H9 (cell line): ENCODE results near the gene RAB43. TPM values are rescaled to one million over a fixed set of nuclear protein-coding genes. Genes with fewer than 3 reads are reported as not detected.

Experiments
- DNase-seq: peaks from one replicate; pipeline ENCODE4 v3.0.0-alpha.2; 2017
- H2AFZ ChIP-seq: one replicate; pipeline ENCODE4 v1.6.1; 2013; ENCODE audit warnings: mild to moderate bottlenecking, low read length, control low read depth, moderate library complexity
- H2AK5ac ChIP-seq: 2 replicates; pipeline ENCODE4 v1.6.1; 2013; ENCODE audit warnings: low read length, control low read depth, mixed read lengths; ENCODE audit not compliant: insufficient read length
- H2BK120ac ChIP-seq: one replicate; pipeline ENCODE4 v1.6.1; 2013; ENCODE audit warnings: low read depth, mild to moderate bottlenecking, low read length, control low read depth, inconsistent platforms; ENCODE audit not compliant: poor library complexity, severe bottlenecking
- H2BK12ac ChIP-seq: 2 replicates; pipeline ENCODE4 v1.6.1; 2013; ENCODE audit warnings: low read length, control low read depth, mixed read lengths, low read depth; ENCODE audit not compliant: insufficient read length
- H2BK15ac ChIP-seq: 2 replicates; pipeline ENCODE4 v1.6.1; 2013; ENCODE audit warnings: low read depth, low read length, control low read depth
- H2BK20ac ChIP-seq: one replicate; pipeline ENCODE4 v1.6.1; 2013; ENCODE audit warnings: low read depth, mild to moderate bottlenecking, low read length, control low read depth, inconsistent platforms; ENCODE audit not compliant: poor library complexity, severe bottlenecking
- H2BK5ac ChIP-seq: 2 replicates; pipeline ENCODE4 v1.6.1; 2013; ENCODE audit warnings: low read length, control low read depth, mixed read lengths; ENCODE audit not compliant: insufficient read length
- H3K14ac ChIP-seq: 2 replicates; pipeline ENCODE4 v1.6.1; 2013; ENCODE audit warnings: low read length, control low read depth; ENCODE audit not compliant: insufficient read depth
- H3K18ac ChIP-seq: 2 replicates; pipeline ENCODE4 v1.6.1; 2013; ENCODE audit warnings: low read depth, mild to moderate bottlenecking, mixed read lengths, low read length, control low read depth; ENCODE audit not compliant: insufficient read length
- H3K23ac ChIP-seq: 2 replicates; pipeline ENCODE4 v1.6.1; 2013; ENCODE audit warnings: low read length, control low read depth, mixed read lengths, low read depth; ENCODE audit not compliant: insufficient read length
- H3K23me2 ChIP-seq: 2 replicates; pipeline ENCODE4 v1.6.1; 2013; ENCODE audit warnings: low read depth, mild to moderate bottlenecking, mixed read lengths, low read length, control low read depth; ENCODE audit not compliant: insufficient read length, poor library complexity, severe bottlenecking
- H3K27ac ChIP-seq: 2 replicates; pipeline ENCODE4 v1.5.1; 2013; ENCODE audit warnings: low read length, control low read depth, mixed read lengths, low read depth; ENCODE audit not compliant: insufficient read length
- H3K27me3 ChIP-seq: 2 replicates; pipeline ENCODE4 v1.6.1; 2013; ENCODE audit warnings: low read length, control low read depth, inconsistent platforms; ENCODE audit not compliant: insufficient read depth
- H3K4ac ChIP-seq: 2 replicates; pipeline ENCODE4 v1.6.1; 2013; ENCODE audit warnings: low read depth, mild to moderate bottlenecking, control low read depth, inconsistent platforms, low read length, moderate library complexity
- H3K4me1 ChIP-seq: 2 replicates; pipeline ENCODE4 v1.6.1; 2013; ENCODE audit warnings: low read length, control low read depth, inconsistent platforms; ENCODE audit not compliant: insufficient read depth
- H3K4me2 ChIP-seq: 2 replicates; pipeline ENCODE4 v1.6.1; 2013; ENCODE audit warnings: low read length, control low read depth, mixed read lengths; ENCODE audit not compliant: insufficient read length, insufficient read depth
- H3K56ac ChIP-seq: 2 replicates; pipeline ENCODE4 v1.6.1; 2013; ENCODE audit warnings: low read depth, mild to moderate bottlenecking, mixed read lengths, low read length, control low read depth; ENCODE audit not compliant: insufficient read length
- H3K79me1 ChIP-seq: 2 replicates; pipeline ENCODE4 v1.6.1; 2013; ENCODE audit warnings: low read depth, mild to moderate bottlenecking, moderate library complexity, low read length, control low read depth, inconsistent platforms; ENCODE audit not compliant: insufficient read depth, poor library complexity, severe bottlenecking
- H3K79me2 ChIP-seq: 2 replicates; pipeline ENCODE4 v1.6.1; 2013; ENCODE audit warnings: low read length, control low read depth, inconsistent platforms; ENCODE audit not compliant: insufficient read depth
- H3K9ac ChIP-seq: 2 replicates; pipeline ENCODE4 v1.6.1; 2013; ENCODE audit warnings: low read length, control low read depth, mixed read lengths; ENCODE audit not compliant: insufficient read length; ENCODE audit errors: extremely low read depth
- H3K9me3 ChIP-seq: one replicate; pipeline ENCODE4 v1.6.1; 2013; ENCODE audit warnings: low read depth, low read length, inconsistent platforms; ENCODE audit not compliant: control insufficient read depth
- H3T11ph ChIP-seq: one replicate; pipeline ENCODE4 v1.6.1; 2013; ENCODE audit warnings: mild to moderate bottlenecking, low read length, control low read depth, inconsistent platforms
- H4K20me1 ChIP-seq: one replicate; pipeline ENCODE4 v1.6.1; 2013; ENCODE audit not compliant: control insufficient read depth, insufficient read length, insufficient read depth
- H4K5ac ChIP-seq: 2 replicates; pipeline ENCODE4 v1.6.1; 2013; ENCODE audit warnings: low read depth, mild to moderate bottlenecking, mixed read lengths, low read length, control low read depth; ENCODE audit not compliant: insufficient read length
- H4K8ac ChIP-seq: replicated peaks from 2 replicates; pipeline ENCODE4 v1.6.1; 2013; ENCODE audit warnings: low read length, control low read depth, mixed read lengths, low read depth; ENCODE audit not compliant: insufficient read length
- H4K91ac ChIP-seq: 2 replicates; pipeline ENCODE4 v1.6.1; 2013; ENCODE audit warnings: low read depth, mild to moderate bottlenecking, moderate library complexity, mixed read lengths, low read length, control low read depth; ENCODE audit not compliant: insufficient read length
- H3K27ac Mint-ChIP-seq, 3 experiments: 2 replicates in 2 of 3; 3 replicates in 1 of 3; pipeline ENCODE4 v1.8.0; 2020 to 2021; ENCODE audit warnings: mixed read lengths in 3 of 3, mild to moderate bottlenecking in 1 of 3, moderate library complexity in 1 of 3
- H3K27me3 Mint-ChIP-seq: 2 replicates; pipeline ENCODE4 v1.8.0; 2021; ENCODE audit warnings: low read depth, mild to moderate bottlenecking, moderate library complexity, mixed read lengths
- H3K36me3 Mint-ChIP-seq, 3 experiments: 2 replicates in 2 of 3; 3 replicates in 1 of 3; pipeline ENCODE4 v1.8.0; 2020 to 2021; ENCODE audit warnings: low read depth in 3 of 3, mixed read lengths in 3 of 3; ENCODE audit not compliant: insufficient read depth in 1 of 3
- H3K4me1 Mint-ChIP-seq, 2 experiments: 2 replicates each; pipeline ENCODE4 v1.8.0; 2020; ENCODE audit warnings: mixed read lengths in 2 of 2
- H3K4me3 Mint-ChIP-seq, 2 experiments: 2 replicates in 1 of 2; 3 replicates in 1 of 2; pipeline ENCODE4 v1.8.0; 2020 to 2021; ENCODE audit warnings: mild to moderate bottlenecking in 2 of 2, mixed read lengths in 2 of 2, moderate library complexity in 1 of 2
- H3K9me3 Mint-ChIP-seq, 2 experiments: 2 replicates in 1 of 2; 3 replicates in 1 of 2; pipeline ENCODE4 v1.8.0; 2020; ENCODE audit warnings: mild to moderate bottlenecking in 2 of 2, mixed read lengths in 2 of 2, moderate library complexity in 1 of 2
- CTCF ChIP-seq: fragments of 200-600 bp; sonication (generic); conservative IDR thresholded peaks from 3 replicates; pipeline ENCODE4 v1.8.0; 2021; ENCODE audit warnings: antibody characterized with exemption, mild to moderate bottlenecking
- WGBS: extraction: QIAGEN DNeasy Blood & Tissue Kit; methylation state at CpG from one replicate; pipeline ENCODE4 v1.1.7; 2013; ENCODE audit warnings: missing lambda C conversion rate, low lambda C conversion rate, mixed read lengths; ENCODE audit not compliant: insufficient read length; ENCODE audit errors: extremely low coverage; 5-methylcytosine and 5-hydroxymethylcytosine counted together
- total RNA-seq: library from RNA; stranded (reverse); gene quantifications from 2 replicates; pipeline ENCODE4 v1.2.1, GENCODE V29; 2021

The RAB43 gene
- total RNA-seq, 1 experiment from 2014 or later: 13.6 TPM

- Histone ChIP-seq H2BK120ac (no peak overlapping the region), H2AK5ac (no peak overlapping the region), H3K23ac (no peak overlapping the region), H3K4ac (no peak overlapping the region), H3K27me3 (no peaks in the 10 kb centered on the region), H3K79me2 (no peaks in the 10 kb centered on the region; the same call in 1 of the 2 replicates), H2BK5ac (no peak overlapping the region), H3K56ac (no peak overlapping the region), H2AFZ (no peak overlapping the region), H3K9me3 (no peaks in the 10 kb centered on the region), H4K5ac (no peak overlapping the region), H2BK12ac (no peak overlapping the region), H3K4me1 (no peaks in the 10 kb centered on the region; the same call in 1 of the 2 replicates), H3K18ac (no peak overlapping the region), H3K14ac (no peak overlapping the region), H3K4me2 (peak overlapping the region; percentile 72), H4K91ac (no peak overlapping the region), H2BK20ac (no peak overlapping the region), H4K8ac (no peak overlapping the region), H3K9ac (peak overlapping the region; percentile 86), H2BK15ac (no peak overlapping the region), H3K23me2 (peaks cover 3% of the 10 kb centered on the region), H3K27ac (peak overlapping the region; percentile 95), H3T11ph (no peak overlapping the region), H3K79me1 (no peaks in the 10 kb centered on the region), H4K20me1 (no peaks in the 10 kb centered on the region)
- no CpG with 5 or more reads among the region's 12 CpGs for WGBS
- no peaks in the 10 kb centered on the region for H3K9me3 Mint-ChIP-seq
- peaks cover 6 to 26% (median 21%) of the 10 kb centered on the region in 3 experiments; a peak in 6 of 7 replicates for H3K36me3 Mint-ChIP-seq
- peak overlapping the region; percentile 100 for H3K27ac Mint-ChIP-seq
- peak; percentile 38 for DNase-seq
- peaks cover 18 to 21% of the 10 kb centered on the region in 2 experiments for H3K4me1 Mint-ChIP-seq
- peaks cover 4% of the 10 kb centered on the region; the same call in 1 of the 2 replicates for H3K27me3 Mint-ChIP-seq
- H3K4me3 Mint-ChIP-seq: peak overlapping the region; percentile 88 to 94
- peak; percentile 31; the same call in 2 of the 3 replicates for TF ChIP-seq CTCF
Measured at GRCh38 chr3:129161860-129162271, 40.3 kb upstream of the RAB43 start.
